Vagina (tissue), 2 donors: Measurements from ENCODE around the gene ITFG1. TPM values are rescaled to one million over a fixed set of nuclear protein-coding genes. Genes with fewer than 3 reads are reported as not detected.
"Not testable (repeated sequence)": the region's sequence is repeated elsewhere in the genome, so short reads cannot be mapped to it uniquely, and the experiment has no call there.

Experiments
- DNase-seq, 2 donors: peaks; one replicate each; pipeline ENCODE4 v3.0.0-alpha.2; 2017; ENCODE audit errors: extremely low spot score in 2 of 2
- H3K27ac ChIP-seq: fragments of 200-600 bp; sonication (generic); one replicate; pipeline ENCODE4 v1.5.1; 2019
- H3K27me3 ChIP-seq: fragments of 200-600 bp; sonication (generic); one replicate; pipeline ENCODE4 v1.5.1; 2019
- H3K36me3 ChIP-seq, 2 donors: fragments of 200-600 bp; sonication (generic); one replicate each; pipeline ENCODE4 v1.5.1; 2017 to 2019
- H3K4me1 ChIP-seq: fragments of 200-600 bp; sonication (generic); one replicate; pipeline ENCODE4 v1.5.1; 2019
- H3K4me3 ChIP-seq, 2 donors: fragments of 200-600 bp; sonication (generic); 1 replicate in 1 of 2; 2 replicates in 1 of 2; pipeline ENCODE4 v1.5.1; 2016 to 2019
- H3K9me3 ChIP-seq: fragments of 200-600 bp; sonication (generic); one replicate; pipeline ENCODE4 v1.5.1; 2019
- POLR2A ChIP-seq, 2 donors: fragments of 450-650 bp; IDR thresholded peaks; one replicate each; pipeline ENCODE4 v1.6.1; 2017; ENCODE audit warnings: antibody characterized with exemption in 2 of 2, mild to moderate bottlenecking in 2 of 2, moderate library complexity in 2 of 2
- POLR2AphosphoS5 ChIP-seq, 2 donors: sonication (generic); formaldehyde crosslinking; IDR thresholded peaks; one replicate each; pipeline ENCODE4 v1.9.0; 2017; ENCODE audit warnings: antibody characterized with exemption in 2 of 2, mild to moderate bottlenecking in 2 of 2, low read depth in 1 of 2; ENCODE audit not compliant: insufficient read depth in 1 of 2
- intact Hi-C: fragments of 100-400 bp; cut with DNase I; formaldehyde crosslinking; loops from one replicate; pipeline ENCODE4 v1.15.1; 2023
- total RNA-seq: library from RNA; depleted of rRNA; stranded (reverse); fragments of >200 nt; gene quantifications from one replicate; pipeline ENCODE4 v1.2.3, GENCODE V29; 2016
- TF ChIP-seq, protein P1 (sequence below), 3 experiments: fragments of 450-650 bp in 2 of 3; fragments of 200-600 bp in 1 of 3; sonication (generic) in 1 of 3; IDR thresholded peaks; one replicate each; pipeline ENCODE4 v1.5.1; 2017 to 2019; ENCODE audit warnings: antibody characterized with exemption in 3 of 3, mild to moderate bottlenecking in 2 of 3, moderate library complexity in 2 of 3

The ITFG1 gene
- total RNA-seq, 1 donor from 2014 or later, result 24.8 TPM

DNA sequence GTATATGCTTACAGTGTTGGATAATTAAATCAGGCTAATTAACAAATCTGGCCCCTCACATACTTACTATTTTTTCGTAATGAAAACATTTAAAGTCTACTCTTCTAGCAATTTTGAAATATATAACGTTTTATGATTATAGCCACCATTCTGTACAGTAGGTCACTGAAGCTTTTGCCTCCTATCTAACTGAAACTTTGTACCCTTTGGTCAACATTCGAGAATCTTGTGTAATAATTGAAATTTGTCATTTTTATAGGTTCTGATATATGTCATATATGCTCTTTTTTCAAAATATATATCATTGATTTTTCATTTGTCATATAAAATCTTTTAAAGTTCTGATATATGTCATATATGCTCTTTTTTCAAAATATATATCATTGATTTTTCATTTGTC, 12.9 kb upstream of the ITFG1 start:
- intact Hi-C loops, result no loop called here
- Histone ChIP-seq H3K4me3 (no peak overlapping the region), H3K4me1 (peaks cover 10% of the 10 kb centered on the region), H3K27ac (no peak overlapping the region), H3K36me3 (no peaks in the 10 kb centered on the region), H3K27me3 (no peaks in the 10 kb centered on the region), H3K9me3 (no peaks in the 10 kb centered on the region)
- TF ChIP-seq, protein P1, sequence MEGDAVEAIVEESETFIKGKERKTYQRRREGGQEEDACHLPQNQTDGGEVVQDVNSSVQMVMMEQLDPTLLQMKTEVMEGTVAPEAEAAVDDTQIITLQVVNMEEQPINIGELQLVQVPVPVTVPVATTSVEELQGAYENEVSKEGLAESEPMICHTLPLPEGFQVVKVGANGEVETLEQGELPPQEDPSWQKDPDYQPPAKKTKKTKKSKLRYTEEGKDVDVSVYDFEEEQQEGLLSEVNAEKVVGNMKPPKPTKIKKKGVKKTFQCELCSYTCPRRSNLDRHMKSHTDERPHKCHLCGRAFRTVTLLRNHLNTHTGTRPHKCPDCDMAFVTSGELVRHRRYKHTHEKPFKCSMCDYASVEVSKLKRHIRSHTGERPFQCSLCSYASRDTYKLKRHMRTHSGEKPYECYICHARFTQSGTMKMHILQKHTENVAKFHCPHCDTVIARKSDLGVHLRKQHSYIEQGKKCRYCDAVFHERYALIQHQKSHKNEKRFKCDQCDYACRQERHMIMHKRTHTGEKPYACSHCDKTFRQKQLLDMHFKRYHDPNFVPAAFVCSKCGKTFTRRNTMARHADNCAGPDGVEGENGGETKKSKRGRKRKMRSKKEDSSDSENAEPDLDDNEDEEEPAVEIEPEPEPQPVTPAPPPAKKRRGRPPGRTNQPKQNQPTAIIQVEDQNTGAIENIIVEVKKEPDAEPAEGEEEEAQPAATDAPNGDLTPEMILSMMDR (IDR thresholded peaks at IDR 0.05), result no peak
- TF ChIP-seq POLR2A (IDR thresholded peaks at IDR 0.05) (no peak), POLR2AphosphoS5 (IDR thresholded peaks at IDR 0.05; ENCODE audit: insufficient read depth in 1 of 2, low read depth in 1 of 2) (no peak)
- DNase-seq, result no peak

DNA sequence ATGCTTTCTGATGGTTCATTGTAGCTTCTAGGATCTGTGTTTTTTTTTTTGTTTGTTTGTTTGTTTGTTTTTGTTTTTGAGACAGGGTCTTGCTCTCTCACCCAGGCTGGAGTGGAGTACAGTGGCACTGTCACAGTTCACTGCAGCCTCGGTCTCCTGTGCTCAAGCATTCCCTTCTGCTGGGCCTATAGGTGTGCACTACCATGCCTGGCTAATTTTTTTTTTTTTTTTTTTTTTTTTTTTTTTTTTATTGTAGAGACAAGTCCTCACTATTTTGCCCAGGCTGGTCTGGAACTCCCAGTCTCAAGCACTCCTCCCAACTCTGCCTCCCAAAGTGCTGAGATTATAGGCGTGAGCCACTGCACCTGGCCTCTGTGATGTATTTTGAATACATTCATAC, 12.1 kb upstream of the ITFG1 start:
- H3K4me3 ChIP-seq, H3K36me3 ChIP-seq, H3K9me3 ChIP-seq, DNase-seq, H3K27ac ChIP-seq, intact Hi-C loops, H3K27me3 ChIP-seq: not testable (repeated sequence)
- peaks cover 13% of the 10 kb centered on the region for H3K4me1 ChIP-seq

DNA sequence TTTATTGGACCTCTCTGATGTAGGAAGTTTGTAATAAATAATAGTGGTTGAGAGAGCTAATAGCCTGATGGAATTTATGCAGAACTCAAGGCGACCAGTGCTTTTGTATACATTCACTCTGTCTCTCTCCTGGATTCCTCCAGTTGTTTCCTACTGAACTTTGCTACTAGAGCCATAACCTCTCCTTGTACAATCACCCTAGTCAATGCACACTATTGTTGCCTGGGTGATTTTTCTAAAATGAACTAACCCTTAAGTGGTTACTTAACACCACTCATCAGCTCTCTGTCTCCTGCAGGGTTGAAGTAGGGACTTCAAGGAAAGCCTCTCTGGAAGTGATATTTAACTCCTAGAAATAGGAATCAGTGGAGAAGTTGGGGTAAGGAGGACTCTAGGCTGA, 9.9 kb upstream of the ITFG1 start:
- Histone ChIP-seq H3K4me1 (peaks cover 22% of the 10 kb centered on the region), H3K9me3 (no peaks in the 10 kb centered on the region), H3K4me3 (no peak overlapping the region), H3K36me3 (no peaks in the 10 kb centered on the region), H3K27me3 (no peaks in the 10 kb centered on the region), H3K27ac (no peak overlapping the region)
- no peak for DNase-seq
- intact Hi-C loops, result no loop called here
- TF ChIP-seq POLR2A (IDR thresholded peaks at IDR 0.05) (no peak), POLR2AphosphoS5 (IDR thresholded peaks at IDR 0.05; ENCODE audit: insufficient read depth in 1 of 2, low read depth in 1 of 2) (no peak)
- TF ChIP-seq, protein P1 (IDR thresholded peaks at IDR 0.05), result no peak

DNA sequence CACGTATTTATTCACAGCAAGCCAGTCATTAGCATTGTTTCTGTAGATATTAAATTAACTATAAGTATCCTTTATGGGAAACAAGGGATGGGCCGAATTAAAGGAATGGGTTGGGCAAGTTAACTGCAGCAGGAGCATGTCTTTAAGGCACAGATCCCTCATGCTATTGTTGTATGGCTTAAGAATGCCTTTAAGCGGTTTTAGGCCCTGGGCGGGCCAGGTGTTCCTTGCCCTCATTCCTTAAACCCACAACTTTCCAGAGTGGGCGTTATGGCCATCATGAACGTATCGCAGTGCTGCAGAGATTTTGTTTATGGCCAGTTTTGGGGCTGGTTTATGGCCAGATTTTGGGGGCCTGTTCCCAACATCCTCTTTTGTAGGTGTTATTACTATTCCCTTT, 9.3 kb upstream of the ITFG1 start:
- no peak for DNase-seq
- Histone ChIP-seq H3K27ac (no peak overlapping the region), H3K4me1 (peaks cover 20% of the 10 kb centered on the region), H3K4me3 (no peak overlapping the region), H3K36me3 (no peaks in the 10 kb centered on the region), H3K27me3 (no peaks in the 10 kb centered on the region), H3K9me3 (no peaks in the 10 kb centered on the region)
- intact Hi-C loops, result no loop called here
- TF ChIP-seq POLR2AphosphoS5 (IDR thresholded peaks at IDR 0.05; ENCODE audit: insufficient read depth in 1 of 2, low read depth in 1 of 2) (no peak), POLR2A (IDR thresholded peaks at IDR 0.05) (no peak)
- TF ChIP-seq, protein P1 (IDR thresholded peaks at IDR 0.05), result no peak

DNA sequence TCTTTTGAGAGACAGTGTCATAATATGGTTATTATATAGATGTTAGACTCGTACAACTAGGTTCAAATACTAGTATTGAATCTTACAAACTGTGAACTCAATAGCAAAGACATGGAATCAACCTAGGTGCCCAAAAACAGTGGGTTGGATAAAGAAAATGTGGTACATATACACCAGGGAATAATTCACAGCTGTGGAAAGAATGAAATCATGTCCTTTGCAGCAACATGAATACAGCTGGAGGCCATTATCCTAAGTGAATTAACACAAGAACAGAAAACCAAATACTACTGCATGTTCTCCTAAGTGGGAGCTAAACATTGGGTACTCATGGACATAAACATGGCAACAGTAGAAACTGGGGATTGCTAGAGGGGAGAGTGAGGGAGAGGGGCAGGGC, 8.4 kb upstream of the ITFG1 start:
- TF ChIP-seq POLR2A (IDR thresholded peaks at IDR 0.05) (no peak), POLR2AphosphoS5 (IDR thresholded peaks at IDR 0.05; ENCODE audit: insufficient read depth in 1 of 2, low read depth in 1 of 2) (no peak)
- TF ChIP-seq, protein P1 (IDR thresholded peaks at IDR 0.05), result no peak
- DNase-seq, result no peak
- H3K27me3 ChIP-seq, result no peaks in the 10 kb centered on the region
- H3K9me3 ChIP-seq, result no peaks in the 10 kb centered on the region
- no peak overlapping the region for H3K27ac ChIP-seq
- peaks cover 20% of the 10 kb centered on the region for H3K4me1 ChIP-seq
- peaks cover 0 to 4% of the 10 kb centered on the region in 2 donors for H3K36me3 ChIP-seq
- no peak overlapping the region for H3K4me3 ChIP-seq
- intact Hi-C loops, result no loop called here

DNA sequence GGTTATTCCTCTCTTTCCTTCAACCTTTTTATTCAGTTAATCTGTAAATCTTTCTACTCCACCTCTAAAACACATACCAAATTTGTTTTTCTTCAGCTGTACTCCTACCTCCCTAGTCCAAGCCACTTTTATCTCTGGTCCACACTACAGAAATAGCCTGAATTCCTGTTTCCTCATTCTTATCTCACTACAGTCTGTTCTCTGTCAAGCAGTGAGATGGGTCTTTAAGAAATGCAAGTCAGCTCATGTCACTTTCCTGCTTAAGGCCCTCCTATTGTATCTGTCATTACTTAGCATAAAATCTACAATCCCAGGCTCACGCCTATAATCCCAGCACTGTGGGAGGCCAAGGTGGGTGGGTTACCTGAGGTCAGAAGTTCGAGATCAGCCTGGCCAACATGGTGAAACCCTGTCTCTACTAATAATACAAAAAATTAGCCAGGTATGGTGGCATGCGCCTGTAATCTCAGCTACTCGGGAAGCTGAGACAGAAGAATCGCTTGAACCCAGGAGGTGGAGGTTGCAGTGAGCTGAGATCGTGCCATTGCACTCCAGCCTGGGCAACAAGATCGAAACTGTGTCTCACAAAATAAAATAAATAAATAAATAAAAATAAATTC, 7.3 kb upstream of the ITFG1 start:
- H3K27ac ChIP-seq, H3K4me3 ChIP-seq, H3K27me3 ChIP-seq, H3K36me3 ChIP-seq, DNase-seq, H3K9me3 ChIP-seq, intact Hi-C loops: not testable (repeated sequence)
- H3K4me1 ChIP-seq, result peaks cover 27% of the 10 kb centered on the region
